ENCODE data around the gene RGS7.

DNA sequence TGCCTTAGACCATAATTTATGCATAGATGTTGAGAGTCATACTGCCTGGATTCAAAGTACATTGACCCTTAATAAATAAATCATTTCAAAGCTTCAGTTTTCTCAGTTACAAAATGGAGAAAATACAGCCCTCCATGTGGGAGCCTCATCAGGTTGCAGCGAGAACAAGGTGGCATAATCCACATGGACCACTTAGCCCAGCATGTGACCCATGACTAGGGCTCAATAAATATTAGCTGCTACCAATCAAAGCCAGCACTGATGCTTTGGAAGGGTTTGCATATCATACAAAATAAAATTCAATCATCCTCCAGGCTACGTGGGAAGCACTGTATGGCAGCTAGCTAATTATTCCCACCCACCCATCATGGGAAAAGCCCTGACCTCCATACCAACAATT lies 33.5 kb upstream of the RGS7 start:
- TF ChIP-seq EZH2 (IDR thresholded peaks at IDR 0.05; ENCODE audit: insufficient read depth, poor library complexity, severe bottlenecking) (no peak), EZH2phosphoT487 (IDR thresholded peaks at IDR 0.05; ENCODE audit: insufficient read depth, low read depth) (no peak)

Measured in GM23248 (cell line).